Measurements from ENCODE around the gene TOGARAM2. TPM values are rescaled to one million over a fixed set of nuclear protein-coding genes. Genes with fewer than 3 reads are reported as not detected.

TOGARAM2 gene
- total and polyA plus RNA-seq, 2 of the 8 experiments (the other 6 are each of a cell fraction or from before 2014, with no cell fraction given), result 0.42 to 1.4 TPM

DNA sequence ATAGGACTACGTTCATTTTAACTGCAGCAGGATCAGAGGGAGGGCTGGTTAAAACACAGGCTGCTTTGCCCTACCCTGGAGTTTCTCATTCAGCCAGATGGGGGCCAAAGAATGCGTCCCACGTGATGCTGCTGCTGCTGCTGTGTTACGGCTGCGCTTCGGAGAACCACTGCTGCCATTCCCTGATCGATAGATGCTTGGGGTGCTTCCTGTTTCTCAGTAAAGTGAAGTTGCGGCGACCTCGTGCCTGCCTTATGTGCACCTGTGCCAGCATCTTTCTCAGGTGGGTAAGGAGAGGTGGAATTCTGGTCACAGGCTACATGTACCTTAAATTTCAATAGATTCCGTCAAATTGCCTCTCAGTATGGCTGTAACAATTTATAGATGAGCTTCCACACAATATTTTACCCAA lies 24.7 kb upstream of the TOGARAM2 start (continued):
- TF ChIP-seq, protein P1, sequence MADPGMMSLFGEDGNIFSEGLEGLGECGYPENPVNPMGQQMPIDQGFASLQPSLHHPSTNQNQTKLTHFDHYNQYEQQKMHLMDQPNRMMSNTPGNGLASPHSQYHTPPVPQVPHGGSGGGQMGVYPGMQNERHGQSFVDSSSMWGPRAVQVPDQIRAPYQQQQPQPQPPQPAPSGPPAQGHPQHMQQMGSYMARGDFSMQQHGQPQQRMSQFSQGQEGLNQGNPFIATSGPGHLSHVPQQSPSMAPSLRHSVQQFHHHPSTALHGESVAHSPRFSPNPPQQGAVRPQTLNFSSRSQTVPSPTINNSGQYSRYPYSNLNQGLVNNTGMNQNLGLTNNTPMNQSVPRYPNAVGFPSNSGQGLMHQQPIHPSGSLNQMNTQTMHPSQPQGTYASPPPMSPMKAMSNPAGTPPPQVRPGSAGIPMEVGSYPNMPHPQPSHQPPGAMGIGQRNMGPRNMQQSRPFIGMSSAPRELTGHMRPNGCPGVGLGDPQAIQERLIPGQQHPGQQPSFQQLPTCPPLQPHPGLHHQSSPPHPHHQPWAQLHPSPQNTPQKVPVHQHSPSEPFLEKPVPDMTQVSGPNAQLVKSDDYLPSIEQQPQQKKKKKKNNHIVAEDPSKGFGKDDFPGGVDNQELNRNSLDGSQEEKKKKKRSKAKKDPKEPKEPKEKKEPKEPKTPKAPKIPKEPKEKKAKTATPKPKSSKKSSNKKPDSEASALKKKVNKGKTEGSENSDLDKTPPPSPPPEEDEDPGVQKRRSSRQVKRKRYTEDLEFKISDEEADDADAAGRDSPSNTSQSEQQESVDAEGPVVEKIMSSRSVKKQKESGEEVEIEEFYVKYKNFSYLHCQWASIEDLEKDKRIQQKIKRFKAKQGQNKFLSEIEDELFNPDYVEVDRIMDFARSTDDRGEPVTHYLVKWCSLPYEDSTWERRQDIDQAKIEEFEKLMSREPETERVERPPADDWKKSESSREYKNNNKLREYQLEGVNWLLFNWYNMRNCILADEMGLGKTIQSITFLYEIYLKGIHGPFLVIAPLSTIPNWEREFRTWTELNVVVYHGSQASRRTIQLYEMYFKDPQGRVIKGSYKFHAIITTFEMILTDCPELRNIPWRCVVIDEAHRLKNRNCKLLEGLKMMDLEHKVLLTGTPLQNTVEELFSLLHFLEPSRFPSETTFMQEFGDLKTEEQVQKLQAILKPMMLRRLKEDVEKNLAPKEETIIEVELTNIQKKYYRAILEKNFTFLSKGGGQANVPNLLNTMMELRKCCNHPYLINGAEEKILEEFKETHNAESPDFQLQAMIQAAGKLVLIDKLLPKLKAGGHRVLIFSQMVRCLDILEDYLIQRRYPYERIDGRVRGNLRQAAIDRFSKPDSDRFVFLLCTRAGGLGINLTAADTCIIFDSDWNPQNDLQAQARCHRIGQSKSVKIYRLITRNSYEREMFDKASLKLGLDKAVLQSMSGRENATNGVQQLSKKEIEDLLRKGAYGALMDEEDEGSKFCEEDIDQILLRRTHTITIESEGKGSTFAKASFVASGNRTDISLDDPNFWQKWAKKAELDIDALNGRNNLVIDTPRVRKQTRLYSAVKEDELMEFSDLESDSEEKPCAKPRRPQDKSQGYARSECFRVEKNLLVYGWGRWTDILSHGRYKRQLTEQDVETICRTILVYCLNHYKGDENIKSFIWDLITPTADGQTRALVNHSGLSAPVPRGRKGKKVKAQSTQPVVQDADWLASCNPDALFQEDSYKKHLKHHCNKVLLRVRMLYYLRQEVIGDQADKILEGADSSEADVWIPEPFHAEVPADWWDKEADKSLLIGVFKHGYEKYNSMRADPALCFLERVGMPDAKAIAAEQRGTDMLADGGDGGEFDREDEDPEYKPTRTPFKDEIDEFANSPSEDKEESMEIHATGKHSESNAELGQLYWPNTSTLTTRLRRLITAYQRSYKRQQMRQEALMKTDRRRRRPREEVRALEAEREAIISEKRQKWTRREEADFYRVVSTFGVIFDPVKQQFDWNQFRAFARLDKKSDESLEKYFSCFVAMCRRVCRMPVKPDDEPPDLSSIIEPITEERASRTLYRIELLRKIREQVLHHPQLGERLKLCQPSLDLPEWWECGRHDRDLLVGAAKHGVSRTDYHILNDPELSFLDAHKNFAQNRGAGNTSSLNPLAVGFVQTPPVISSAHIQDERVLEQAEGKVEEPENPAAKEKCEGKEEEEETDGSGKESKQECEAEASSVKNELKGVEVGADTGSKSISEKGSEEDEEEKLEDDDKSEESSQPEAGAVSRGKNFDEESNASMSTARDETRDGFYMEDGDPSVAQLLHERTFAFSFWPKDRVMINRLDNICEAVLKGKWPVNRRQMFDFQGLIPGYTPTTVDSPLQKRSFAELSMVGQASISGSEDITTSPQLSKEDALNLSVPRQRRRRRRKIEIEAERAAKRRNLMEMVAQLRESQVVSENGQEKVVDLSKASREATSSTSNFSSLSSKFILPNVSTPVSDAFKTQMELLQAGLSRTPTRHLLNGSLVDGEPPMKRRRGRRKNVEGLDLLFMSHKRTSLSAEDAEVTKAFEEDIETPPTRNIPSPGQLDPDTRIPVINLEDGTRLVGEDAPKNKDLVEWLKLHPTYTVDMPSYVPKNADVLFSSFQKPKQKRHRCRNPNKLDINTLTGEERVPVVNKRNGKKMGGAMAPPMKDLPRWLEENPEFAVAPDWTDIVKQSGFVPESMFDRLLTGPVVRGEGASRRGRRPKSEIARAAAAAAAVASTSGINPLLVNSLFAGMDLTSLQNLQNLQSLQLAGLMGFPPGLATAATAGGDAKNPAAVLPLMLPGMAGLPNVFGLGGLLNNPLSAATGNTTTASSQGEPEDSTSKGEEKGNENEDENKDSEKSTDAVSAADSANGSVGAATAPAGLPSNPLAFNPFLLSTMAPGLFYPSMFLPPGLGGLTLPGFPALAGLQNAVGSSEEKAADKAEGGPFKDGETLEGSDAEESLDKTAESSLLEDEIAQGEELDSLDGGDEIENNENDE (IDR thresholded peaks at IDR 0.05; ENCODE audit: insufficient replicate concordance, low read length), result no peak
- no peak for TF ChIP-seq HDAC6 (IDR thresholded peaks at IDR 0.05; ENCODE audit: low read depth, low read length)
- TF ChIP-seq, protein P2, sequence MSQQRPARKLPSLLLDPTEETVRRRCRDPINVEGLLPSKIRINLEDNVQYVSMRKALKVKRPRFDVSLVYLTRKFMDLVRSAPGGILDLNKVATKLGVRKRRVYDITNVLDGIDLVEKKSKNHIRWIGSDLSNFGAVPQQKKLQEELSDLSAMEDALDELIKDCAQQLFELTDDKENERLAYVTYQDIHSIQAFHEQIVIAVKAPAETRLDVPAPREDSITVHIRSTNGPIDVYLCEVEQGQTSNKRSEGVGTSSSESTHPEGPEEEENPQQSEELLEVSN (IDR thresholded peaks at IDR 0.05), result peak; percentile 25; the same call in 1 of the 2 replicates

Measured in H1 (cell line).